Esophagus muscularis mucosa (tissue), 4 donors: ENCODE data around the gene DELE1.

ENCODE experiments used
- CTCF ChIP-seq, 3 experiments: fragments of 200-600 bp in 2 of 3; fragments of 450-650 bp in 1 of 3; sonication (generic) in 2 of 3; IDR thresholded peaks; one replicate each; pipeline ENCODE4 v1.5.1; 2017 to 2019; ENCODE audit warnings: antibody characterized with exemption in 3 of 3, mild to moderate bottlenecking in 2 of 3, moderate library complexity in 1 of 3
- EP300 ChIP-seq: sonication (generic); formaldehyde crosslinking; IDR thresholded peaks from one replicate; pipeline ENCODE4 v1.6.1; 2017; ENCODE audit warnings: antibody characterized with exemption
- POLR2A ChIP-seq: fragments of 450-650 bp; IDR thresholded peaks from one replicate; pipeline ENCODE4 v1.6.1; 2017; ENCODE audit warnings: antibody characterized with exemption, moderate library complexity, mild to moderate bottlenecking, low read depth

DNA sequence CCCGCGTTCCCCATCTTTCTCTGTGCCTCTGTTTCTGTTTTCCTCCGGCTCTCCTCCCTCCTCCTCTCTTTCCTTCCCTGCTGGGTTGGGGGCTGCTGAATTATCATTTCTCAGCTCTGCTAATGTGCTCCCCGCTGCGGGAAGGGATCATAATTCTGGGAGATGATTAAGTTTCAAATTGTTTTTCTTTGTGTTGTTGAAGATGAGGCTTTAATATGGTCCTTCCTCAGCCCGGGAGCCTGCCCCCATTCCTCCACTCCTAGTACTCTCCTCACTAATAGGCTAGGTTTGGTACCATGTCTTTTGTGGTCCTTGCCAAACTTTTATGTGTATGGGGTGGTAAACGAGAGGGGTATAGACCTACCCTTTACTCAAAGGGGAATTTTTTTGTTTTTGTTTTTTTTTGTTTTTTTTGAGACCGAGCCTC, 39.8 kb upstream of the DELE1 start:
- TF ChIP-seq CTCF (IDR thresholded peaks at IDR 0.05) (no peak), POLR2A (no peak), EP300 (no peak)
